GM12891 (cell line): ENCODE results near the gene MMP11.

Source experiments
- PAX5 ChIP-seq: IDR thresholded peaks from 2 replicates; pipeline ENCODE4 v1.6.1; 2011; ENCODE audit warnings: low read length, moderate library complexity, mild to moderate bottlenecking; ENCODE audit not compliant: insufficient read depth, severe bottlenecking
- POLR2A ChIP-seq: IDR thresholded peaks from 2 replicates; pipeline ENCODE4 v1.6.1; 2011; ENCODE audit warnings: low read depth, low read length, control low read depth
- POLR2AphosphoS5 ChIP-seq: IDR thresholded peaks from 2 replicates; pipeline ENCODE4 v1.6.1; 2011; ENCODE audit warnings: low read depth, low read length, control low read depth
- POU2F2 ChIP-seq: IDR thresholded peaks from 2 replicates; pipeline ENCODE4 v1.6.1; 2011; ENCODE audit warnings: low read depth, mild to moderate bottlenecking, control low read depth, low read length, moderate library complexity
- SPI1 ChIP-seq: IDR thresholded peaks from 2 replicates; pipeline ENCODE4 v1.6.1; 2011; ENCODE audit warnings: low read depth, low read length, control low read depth
- TAF1 ChIP-seq: IDR thresholded peaks from 2 replicates; pipeline ENCODE4 v1.6.1; 2011; ENCODE audit warnings: low read depth, low read length, control low read depth

- TF ChIP-seq POLR2A (no peak), POLR2AphosphoS5 (no peak), POU2F2 (no peak), TAF1 (no peak), SPI1 (no peak), PAX5 (no peak)
Observed at GRCh38 chr22:23796461-23796860, 23.8 kb downstream of the MMP11 start.
